ENCODE measurements around the gene TBL3.

GRCh38 chr16:2009164-2009711, 37.4 kb downstream of the TBL3 start:
- TF ChIP-seq POLR2A (IDR thresholded peaks at IDR 0.05), result no peak
- TF ChIP-seq CTCF (IDR thresholded peaks at IDR 0.05), result no peak
